ENCODE measurements around the gene ENTPD3.

- TF ChIP-seq POLR2A (IDR thresholded peaks at IDR 0.05; ENCODE audit: low read length) (peak; percentile 95), GATA1 (IDR thresholded peaks at IDR 0.05; ENCODE audit: low read depth, low read length) (no peak)
Observed at GRCh38 chr3:40452876-40453730, 66.1 kb downstream of the ENTPD3 start.
